GM12878 (cell line): ENCODE data around the gene ZNF732.

ENCODE experiments used
- BMI1 ChIP-seq: fragments of 450-650 bp; IDR thresholded peaks from 2 replicates; pipeline ENCODE4 v1.6.1; 2016; ENCODE audit warnings: mild to moderate bottlenecking, moderate library complexity, borderline replicate concordance
- CHD1 ChIP-seq: IDR thresholded peaks from 2 replicates; pipeline ENCODE4 v1.6.1; 2012; ENCODE audit warnings: low read depth, low read length, improper control_type of control experiment
- EZH2 ChIP-seq: IDR thresholded peaks from 2 replicates; pipeline ENCODE4 v1.6.1; 2012; ENCODE audit warnings: low read depth, mild to moderate bottlenecking, control low read depth, inconsistent platforms, low read length, borderline replicate concordance; ENCODE audit not compliant: control insufficient read depth
- HDAC6 ChIP-seq: fragments of 200-600 bp; sonication (generic); IDR thresholded peaks from one replicate; pipeline ENCODE4 v1.8.0; 2017; ENCODE audit warnings: antibody characterized with exemption; ENCODE audit not compliant: unreplicated experiment
- NBN ChIP-seq: fragments of 450-650 bp; IDR thresholded peaks from 2 replicates; pipeline ENCODE4 v1.6.1; 2016
- POLR2A ChIP-seq: IDR thresholded peaks from 2 replicates; pipeline ENCODE4 v1.6.1; 2011; ENCODE audit warnings: low read depth, mild to moderate bottlenecking, low read length
- RAD21 ChIP-seq: IDR thresholded peaks from 2 replicates; pipeline ENCODE4 v1.6.1; 2011; ENCODE audit warnings: mild to moderate bottlenecking, low read depth, low read length, moderate library complexity; ENCODE audit not compliant: insufficient read depth
- SUPT20H ChIP-seq: IDR thresholded peaks from 2 replicates; pipeline ENCODE4 v1.6.1; 2011; ENCODE audit warnings: low read depth, mild to moderate bottlenecking, low read length, moderate library complexity, borderline replicate concordance; ENCODE audit not compliant: control insufficient read depth
- ZBTB4 ChIP-seq: fragments of 450-650 bp; formaldehyde crosslinking; IDR thresholded peaks from 2 replicates; pipeline ENCODE4 v1.4.0; 2022; ENCODE audit warnings: mild to moderate bottlenecking, moderate library complexity
- ZNF24 ChIP-seq: fragments of 450-650 bp; IDR thresholded peaks from 2 replicates; pipeline ENCODE4 v1.6.1; 2017; ENCODE audit warnings: antibody characterized with exemption, mild to moderate bottlenecking
- TF ChIP-seq, protein P1 (sequence below): fragments of 450-650 bp; IDR thresholded peaks from 2 replicates; pipeline ENCODE4 v1.6.1; 2017; ENCODE audit warnings: mild to moderate bottlenecking
- TF ChIP-seq, protein P2 (sequence below): IDR thresholded peaks from 2 replicates; pipeline ENCODE4 v1.6.1; 2011; ENCODE audit warnings: borderline replicate concordance, low read depth, mild to moderate bottlenecking, moderate library complexity, mixed read lengths, low read length; ENCODE audit not compliant: insufficient read depth; ENCODE audit errors: extremely low read length
- TF ChIP-seq, protein P3 (sequence below): IDR thresholded peaks from 2 replicates; pipeline ENCODE4 v1.6.1; 2011; ENCODE audit warnings: low read depth, low read length, improper control_type of control experiment, borderline replicate concordance

DNA sequence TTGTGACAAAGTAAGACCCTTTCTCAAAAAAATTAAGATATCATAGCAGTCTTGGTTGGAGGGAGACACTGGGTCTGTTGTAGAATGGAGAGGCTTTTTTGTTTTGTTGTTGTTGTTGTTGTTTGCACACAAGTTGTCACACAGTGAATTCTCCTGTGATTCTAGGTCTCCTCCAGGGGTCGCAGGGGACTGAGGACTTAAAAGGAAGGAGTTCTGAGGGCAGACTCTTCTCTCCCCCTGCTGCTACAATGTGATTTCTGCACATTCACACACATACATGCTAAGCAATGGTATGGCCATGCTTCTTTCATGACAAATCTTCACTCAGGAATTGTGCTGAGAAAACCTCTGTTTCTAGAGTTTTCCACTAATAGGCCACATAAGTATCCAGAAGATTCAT, 71.1 kb downstream of the ZNF732 start:
- TF ChIP-seq HDAC6 (no peak), POLR2A (no peak), CHD1 (no peak), NBN (no peak), BMI1 (no peak), RAD21 (no peak), EZH2 (no peak), SUPT20H (no peak), ZNF24 (no peak), ZBTB4 (CRISPR knock-in tag) (no peak)
- TF ChIP-seq, protein P1, sequence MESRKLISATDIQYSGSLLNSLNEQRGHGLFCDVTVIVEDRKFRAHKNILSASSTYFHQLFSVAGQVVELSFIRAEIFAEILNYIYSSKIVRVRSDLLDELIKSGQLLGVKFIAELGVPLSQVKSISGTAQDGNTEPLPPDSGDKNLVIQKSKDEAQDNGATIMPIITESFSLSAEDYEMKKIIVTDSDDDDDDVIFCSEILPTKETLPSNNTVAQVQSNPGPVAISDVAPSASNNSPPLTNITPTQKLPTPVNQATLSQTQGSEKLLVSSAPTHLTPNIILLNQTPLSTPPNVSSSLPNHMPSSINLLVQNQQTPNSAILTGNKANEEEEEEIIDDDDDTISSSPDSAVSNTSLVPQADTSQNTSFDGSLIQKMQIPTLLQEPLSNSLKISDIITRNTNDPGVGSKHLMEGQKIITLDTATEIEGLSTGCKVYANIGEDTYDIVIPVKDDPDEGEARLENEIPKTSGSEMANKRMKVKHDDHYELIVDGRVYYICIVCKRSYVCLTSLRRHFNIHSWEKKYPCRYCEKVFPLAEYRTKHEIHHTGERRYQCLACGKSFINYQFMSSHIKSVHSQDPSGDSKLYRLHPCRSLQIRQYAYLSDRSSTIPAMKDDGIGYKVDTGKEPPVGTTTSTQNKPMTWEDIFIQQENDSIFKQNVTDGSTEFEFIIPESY, result no peak
- TF ChIP-seq, protein P2, sequence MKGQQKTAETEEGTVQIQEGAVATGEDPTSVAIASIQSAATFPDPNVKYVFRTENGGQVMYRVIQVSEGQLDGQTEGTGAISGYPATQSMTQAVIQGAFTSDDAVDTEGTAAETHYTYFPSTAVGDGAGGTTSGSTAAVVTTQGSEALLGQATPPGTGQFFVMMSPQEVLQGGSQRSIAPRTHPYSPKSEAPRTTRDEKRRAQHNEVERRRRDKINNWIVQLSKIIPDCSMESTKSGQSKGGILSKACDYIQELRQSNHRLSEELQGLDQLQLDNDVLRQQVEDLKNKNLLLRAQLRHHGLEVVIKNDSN, result no peak
- TF ChIP-seq, protein P3, sequence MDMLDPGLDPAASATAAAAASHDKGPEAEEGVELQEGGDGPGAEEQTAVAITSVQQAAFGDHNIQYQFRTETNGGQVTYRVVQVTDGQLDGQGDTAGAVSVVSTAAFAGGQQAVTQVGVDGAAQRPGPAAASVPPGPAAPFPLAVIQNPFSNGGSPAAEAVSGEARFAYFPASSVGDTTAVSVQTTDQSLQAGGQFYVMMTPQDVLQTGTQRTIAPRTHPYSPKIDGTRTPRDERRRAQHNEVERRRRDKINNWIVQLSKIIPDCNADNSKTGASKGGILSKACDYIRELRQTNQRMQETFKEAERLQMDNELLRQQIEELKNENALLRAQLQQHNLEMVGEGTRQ, result no peak
